Activated naive CD8-positive, alpha-beta T cell treated with anti-CD3 and anti-CD28 coated beads, Interleukin-2, amount 10 ng/mL, durations not matched to agents 7 days and 5 days (primary cell): ENCODE measurements around the gene AKAP6. TPM values are rescaled to one million over a fixed set of nuclear protein-coding genes. Genes with fewer than 3 reads are reported as not detected.

Experiments used
- ATAC-seq: fragments of 150-1000 bp; cut with Tn5 transposase; one replicate; pipeline ENCODE4 v1.10.0; 2021; ENCODE audit warnings: low read depth, moderate library complexity
- POLR2A ChIA-PET: fragments of 350-600 bp; sonication (Branson Sonifier 250); formaldehyde crosslinking; loops from one replicate; lab custom pipeline; 2021; ENCODE audit warnings: antibody characterized with exemption; lab: Charles Lee
- DNase-seq: peaks from one replicate; pipeline ENCODE4 v3.0.0; 2021
- H3K27ac Mint-ChIP-seq: one replicate; pipeline ENCODE4 v1.8.0; 2022; ENCODE audit warnings: mild to moderate bottlenecking, mixed read lengths
- H3K27me3 Mint-ChIP-seq: one replicate; pipeline ENCODE4 v1.8.0; 2022; ENCODE audit warnings: mild to moderate bottlenecking, moderate library complexity, mixed read lengths
- H3K36me3 Mint-ChIP-seq: one replicate; pipeline ENCODE4 v1.8.0; 2021; ENCODE audit warnings: mild to moderate bottlenecking, mixed read lengths
- H3K4me1 Mint-ChIP-seq: one replicate; pipeline ENCODE4 v1.8.0; 2021; ENCODE audit warnings: mixed read lengths
- H3K4me3 Mint-ChIP-seq: one replicate; pipeline ENCODE4 v1.8.0; 2022; ENCODE audit warnings: mild to moderate bottlenecking, moderate library complexity, mixed read lengths
- H3K9me3 Mint-ChIP-seq: one replicate; pipeline ENCODE4 v1.8.0; 2021; ENCODE audit warnings: mixed read lengths
- total RNA-seq, 2 experiments: library from RNA; stranded (reverse); gene quantifications; one replicate each; pipeline ENCODE4 v1.2.3, GENCODE V29; 2021

AKAP6 gene
- total RNA-seq, 2 experiments from 2014 or later, result 1.00 to 1.8 TPM

DNA sequence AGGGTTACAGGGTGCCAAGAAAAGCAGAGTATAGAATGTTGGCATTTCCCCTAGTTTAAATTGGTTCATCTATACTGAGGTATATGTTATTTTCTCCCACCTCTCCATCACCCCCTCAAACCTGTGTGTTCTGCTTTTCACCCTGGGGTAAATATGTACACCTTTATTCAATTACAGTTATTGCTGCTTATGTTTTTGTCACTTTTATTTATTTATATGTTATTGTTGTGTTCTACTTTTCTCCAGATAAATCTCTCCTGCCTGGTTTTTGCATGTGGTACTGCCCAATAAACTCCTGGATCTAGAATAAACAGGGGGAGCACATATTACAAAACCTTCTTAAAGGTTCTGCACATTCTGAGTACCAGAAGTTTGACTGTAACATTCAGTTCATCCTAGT lies 487.5 kb downstream of the AKAP6 start:
- POLR2A ChIA-PET, result no interaction called here
- Mint-ChIP-seq H3K27me3 (no peaks in the 10 kb centered on the region), H3K36me3 (no peaks in the 10 kb centered on the region), H3K4me3 (no peak overlapping the region), H3K4me1 (no peaks in the 10 kb centered on the region), H3K27ac (no peak overlapping the region), H3K9me3 (peaks cover 2% of the 10 kb centered on the region)
- no peak for ATAC-seq
- DNase-seq, result no peak

DNA sequence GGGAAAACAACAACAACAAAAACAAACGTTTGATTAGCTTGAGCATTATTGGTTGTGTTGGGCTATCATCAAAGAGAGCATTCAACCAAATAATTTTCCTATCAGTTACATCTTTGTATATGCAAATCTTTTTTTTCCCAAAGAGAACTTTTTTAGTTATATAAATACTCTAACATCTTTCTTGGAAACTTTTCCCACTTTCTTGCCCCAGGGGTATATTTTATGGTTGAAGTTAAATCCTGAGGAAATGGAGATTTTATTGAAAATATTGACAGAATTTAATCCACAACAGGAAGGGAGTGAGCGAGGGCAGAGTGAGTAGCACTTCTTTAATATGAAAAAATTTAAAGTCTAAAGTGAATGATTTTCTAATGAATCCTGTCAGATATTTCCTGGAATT lies 488.7 kb downstream of the AKAP6 start:
- H3K4me1 Mint-ChIP-seq, result no peaks in the 10 kb centered on the region
- DNase-seq, result no peak
- H3K27ac Mint-ChIP-seq, result no peak overlapping the region
- H3K9me3 Mint-ChIP-seq, result peaks cover 3% of the 10 kb centered on the region
- no peak for ATAC-seq
- H3K4me3 Mint-ChIP-seq, result no peak overlapping the region
- POLR2A ChIA-PET, result no interaction called here
- H3K36me3 Mint-ChIP-seq, result no peaks in the 10 kb centered on the region
- H3K27me3 Mint-ChIP-seq, result no peaks in the 10 kb centered on the region

DNA sequence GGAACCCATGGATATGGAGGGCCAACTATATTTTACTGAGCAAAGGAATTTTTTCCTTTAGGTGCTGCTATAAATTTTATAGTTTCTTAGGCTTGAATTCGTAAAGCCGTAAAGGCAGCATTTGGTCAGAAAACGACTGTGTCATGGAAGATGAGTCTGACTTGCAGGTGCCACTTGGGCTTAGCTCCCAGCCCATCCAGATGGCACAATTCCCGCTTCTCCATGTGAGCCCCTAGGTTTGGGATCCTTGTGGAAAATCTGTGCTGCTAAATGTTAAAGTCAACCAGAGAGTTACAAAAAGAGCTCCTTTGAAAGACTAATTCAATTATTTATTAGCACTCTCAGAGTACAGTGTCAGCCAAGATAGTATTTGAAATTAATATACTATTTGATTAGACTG lies 489.5 kb downstream of the AKAP6 start:
- no peaks in the 10 kb centered on the region for H3K27me3 Mint-ChIP-seq

DNA sequence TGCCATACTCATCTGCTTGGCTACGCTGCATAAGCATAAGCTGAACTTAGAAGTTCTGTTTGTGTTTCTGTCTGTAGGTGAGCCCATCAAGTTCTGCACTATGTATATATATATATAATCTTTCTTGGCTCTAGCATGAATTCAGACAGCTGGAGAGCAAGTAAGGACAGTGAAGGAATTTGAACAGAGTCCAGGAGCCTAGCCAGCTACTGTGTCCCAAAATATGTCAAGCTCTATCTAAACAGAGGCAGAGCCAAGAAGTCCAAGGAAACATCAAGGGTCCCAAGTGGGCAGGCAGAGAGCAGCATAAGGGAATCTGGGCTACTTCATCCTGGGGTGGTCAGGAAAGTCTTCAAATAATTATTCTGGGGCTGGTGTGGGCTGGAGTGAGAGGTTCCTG lies 491.1 kb downstream of the AKAP6 start:
- peaks cover 3% of the 10 kb centered on the region for H3K9me3 Mint-ChIP-seq
- H3K4me1 Mint-ChIP-seq, result no peaks in the 10 kb centered on the region
- no peak overlapping the region for H3K4me3 Mint-ChIP-seq
- no peak overlapping the region for H3K27ac Mint-ChIP-seq
- no peaks in the 10 kb centered on the region for H3K27me3 Mint-ChIP-seq
- POLR2A ChIA-PET, result no interaction called here
- no peaks in the 10 kb centered on the region for H3K36me3 Mint-ChIP-seq
- no peak for ATAC-seq
- DNase-seq, result no peak

More for the DNA sequence above, 489.5 kb downstream of the AKAP6 start:
- POLR2A ChIA-PET, result no interaction called here
- Mint-ChIP-seq H3K9me3 (peaks cover 3% of the 10 kb centered on the region), H3K4me3 (no peak overlapping the region), H3K27ac (no peak overlapping the region), H3K4me1 (no peaks in the 10 kb centered on the region), H3K36me3 (no peaks in the 10 kb centered on the region)
- no peak for DNase-seq
- no peak for ATAC-seq

DNA sequence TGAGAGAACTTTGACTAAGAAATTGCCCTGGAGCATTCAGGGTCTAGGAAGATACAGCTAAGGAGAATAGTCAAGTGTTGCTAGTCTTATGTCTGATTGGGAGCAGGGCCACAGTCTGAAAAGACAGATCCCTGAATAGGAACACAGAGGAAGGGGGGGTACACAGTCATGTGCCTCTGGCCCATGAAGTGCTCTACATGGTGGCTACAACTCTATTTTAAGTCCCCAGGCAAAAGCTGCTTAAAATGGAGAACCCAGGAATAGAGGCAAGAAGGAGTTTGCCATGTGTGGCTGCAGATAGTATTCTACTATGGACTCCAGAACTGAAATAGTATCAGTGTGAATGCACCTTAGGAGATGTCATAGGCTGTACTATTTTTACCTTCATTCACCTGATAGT lies 491.6 kb downstream of the AKAP6 start:
- H3K4me3 Mint-ChIP-seq, result no peak overlapping the region
- POLR2A ChIA-PET, result no interaction called here
- no peaks in the 10 kb centered on the region for H3K36me3 Mint-ChIP-seq
- no peak for DNase-seq
- H3K4me1 Mint-ChIP-seq, result no peaks in the 10 kb centered on the region
- H3K27ac Mint-ChIP-seq, result no peak overlapping the region
- ATAC-seq, result no peak
- H3K27me3 Mint-ChIP-seq, result no peaks in the 10 kb centered on the region
- peaks cover 3% of the 10 kb centered on the region for H3K9me3 Mint-ChIP-seq

DNA sequence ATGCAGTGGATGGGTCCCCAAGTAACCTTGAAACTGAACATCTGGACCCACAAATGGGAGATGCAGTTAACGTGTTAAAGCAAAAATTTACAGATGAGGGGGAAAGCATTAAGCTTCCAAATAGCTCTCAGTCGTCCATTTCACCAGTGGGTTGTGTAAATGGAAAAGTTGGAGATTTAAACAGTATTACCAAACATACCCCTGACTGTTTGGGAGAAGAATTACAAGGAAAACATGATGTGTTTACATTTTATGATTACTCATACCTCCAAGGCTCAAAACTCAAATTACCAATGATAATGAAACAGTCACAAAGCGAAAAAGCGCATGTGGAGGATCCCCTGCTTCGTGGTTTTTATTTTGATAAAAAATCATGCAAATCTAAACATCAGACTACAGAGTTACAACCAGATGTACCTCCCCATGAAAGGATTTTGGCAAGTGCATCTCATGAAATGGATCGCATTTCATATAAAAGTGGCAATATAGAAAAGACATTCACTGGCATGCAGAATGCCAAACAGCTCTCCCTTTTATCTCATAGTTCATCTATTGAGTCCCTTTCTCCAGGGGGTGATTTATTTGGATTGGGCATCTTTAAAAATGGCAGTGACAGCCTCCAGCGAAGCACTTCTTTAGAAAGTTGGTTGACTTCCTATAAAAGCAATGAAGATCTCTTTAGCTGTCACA lies 493.0 kb downstream of the AKAP6 start:
- ATAC-seq (no peak), DNase-seq (no peak)
- POLR2A ChIA-PET, result no interaction called here
- Mint-ChIP-seq H3K4me1 (no peaks in the 10 kb centered on the region), H3K36me3 (no peaks in the 10 kb centered on the region), H3K27ac (no peak overlapping the region), H3K9me3 (peaks cover 3% of the 10 kb centered on the region), H3K27me3 (no peaks in the 10 kb centered on the region), H3K4me3 (no peak overlapping the region)

DNA sequence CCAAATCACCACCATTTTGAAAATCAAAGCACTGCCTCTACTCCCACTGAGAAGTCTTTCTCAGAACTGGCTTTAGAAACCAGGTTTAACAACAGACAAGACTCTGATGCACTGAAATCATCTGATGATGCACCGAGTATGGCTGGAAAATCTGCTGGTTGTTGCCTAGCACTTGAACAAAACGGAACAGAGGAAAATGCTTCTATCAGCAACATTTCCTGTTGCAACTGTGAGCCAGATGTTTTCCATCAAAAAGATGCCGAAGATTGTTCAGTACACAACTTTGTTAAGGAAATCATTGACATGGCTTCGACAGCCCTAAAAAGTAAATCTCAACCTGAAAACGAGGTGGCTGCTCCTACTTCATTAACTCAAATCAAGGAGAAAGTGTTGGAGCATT lies 494.6 kb downstream of the AKAP6 start:
- Mint-ChIP-seq H3K27ac (no peak overlapping the region), H3K27me3 (no peaks in the 10 kb centered on the region), H3K36me3 (no peaks in the 10 kb centered on the region), H3K4me3 (no peak overlapping the region), H3K9me3 (peaks cover 3% of the 10 kb centered on the region), H3K4me1 (no peaks in the 10 kb centered on the region)
- POLR2A ChIA-PET, result no interaction called here
- no peak for ATAC-seq
- no peak for DNase-seq

DNA sequence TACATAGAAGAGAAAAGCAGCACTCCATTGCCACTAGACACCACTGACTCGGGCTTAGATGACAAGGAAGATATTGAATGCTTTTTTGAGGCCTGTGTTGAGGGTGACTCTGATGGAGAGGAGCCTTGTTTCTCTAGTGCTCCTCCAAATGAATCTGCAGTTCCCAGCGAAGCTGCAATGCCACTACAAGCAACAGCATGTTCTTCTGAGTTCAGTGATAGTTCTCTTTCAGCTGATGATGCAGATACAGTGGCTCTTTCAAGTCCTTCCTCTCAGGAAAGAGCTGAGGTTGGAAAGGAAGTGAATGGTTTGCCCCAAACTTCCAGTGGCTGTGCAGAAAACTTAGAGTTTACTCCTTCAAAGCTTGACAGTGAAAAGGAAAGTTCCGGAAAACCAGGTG lies 495.1 kb downstream of the AKAP6 start:
- Mint-ChIP-seq H3K4me3 (no peak overlapping the region), H3K4me1 (no peaks in the 10 kb centered on the region), H3K36me3 (no peaks in the 10 kb centered on the region), H3K27me3 (no peaks in the 10 kb centered on the region), H3K9me3 (peaks cover 3% of the 10 kb centered on the region), H3K27ac (no peak overlapping the region)
- POLR2A ChIA-PET, result no interaction called here
- ATAC-seq (no peak), DNase-seq (no peak)

DNA sequence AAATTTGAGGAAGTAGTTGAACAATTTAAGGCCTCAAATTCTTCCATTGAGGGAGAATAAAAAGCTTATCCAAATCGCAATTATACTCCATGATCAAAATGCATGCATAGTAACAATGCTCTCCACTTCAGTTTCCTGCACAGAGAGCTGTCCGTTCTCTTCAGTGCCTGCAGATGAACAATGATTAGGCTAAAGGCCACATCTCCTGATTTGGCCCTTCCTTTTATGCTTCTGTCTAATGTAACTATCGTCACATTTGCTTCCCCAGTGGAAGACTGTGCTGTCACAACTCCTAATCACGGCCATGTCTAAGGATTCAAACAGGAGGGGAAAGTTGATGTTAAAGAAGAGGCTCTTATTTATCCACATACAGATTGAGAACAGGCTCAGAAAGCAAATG lies 496.0 kb downstream of the AKAP6 start:
- ATAC-seq (no peak), DNase-seq (no peak)
- Mint-ChIP-seq H3K27me3 (no peaks in the 10 kb centered on the region), H3K9me3 (peaks cover 3% of the 10 kb centered on the region), H3K27ac (no peak overlapping the region), H3K4me1 (no peaks in the 10 kb centered on the region), H3K36me3 (no peaks in the 10 kb centered on the region), H3K4me3 (no peak overlapping the region)
- POLR2A ChIA-PET, result no interaction called here

DNA sequence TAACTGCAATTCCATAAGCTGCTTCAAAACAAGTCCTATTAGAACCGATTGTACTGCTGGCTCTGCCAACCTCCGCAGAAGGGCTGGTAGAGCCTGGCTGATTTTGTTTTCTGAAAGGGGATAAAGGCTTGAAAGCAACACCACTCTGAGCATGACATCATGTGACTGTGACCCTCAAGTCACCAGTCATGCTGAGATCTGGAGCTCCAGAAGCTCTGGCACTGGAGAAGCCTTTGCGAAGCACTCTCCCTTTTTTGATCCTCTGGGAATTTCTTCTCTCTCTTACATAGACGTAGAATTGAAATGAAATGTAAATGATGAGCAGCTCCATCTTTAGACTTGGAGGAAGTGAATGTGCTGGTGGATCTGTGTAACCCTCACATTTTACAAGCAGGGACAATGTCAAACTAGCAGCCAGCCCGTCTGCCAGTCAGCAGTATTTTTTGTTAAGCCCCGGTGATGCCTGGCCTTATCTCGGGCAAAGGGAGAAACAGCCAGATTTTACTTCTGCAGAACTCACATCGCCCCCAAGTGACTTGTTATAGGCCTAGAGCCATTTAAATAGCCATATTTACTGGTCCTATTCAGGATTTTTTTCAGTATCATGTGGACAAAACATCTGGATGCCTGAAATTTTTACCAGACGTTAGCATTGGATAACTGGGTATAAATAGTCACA lies 497.4 kb downstream of the AKAP6 start:
- POLR2A ChIA-PET, result no interaction called here
- Mint-ChIP-seq H3K27me3 (no peaks in the 10 kb centered on the region), H3K4me1 (no peaks in the 10 kb centered on the region)

DNA sequence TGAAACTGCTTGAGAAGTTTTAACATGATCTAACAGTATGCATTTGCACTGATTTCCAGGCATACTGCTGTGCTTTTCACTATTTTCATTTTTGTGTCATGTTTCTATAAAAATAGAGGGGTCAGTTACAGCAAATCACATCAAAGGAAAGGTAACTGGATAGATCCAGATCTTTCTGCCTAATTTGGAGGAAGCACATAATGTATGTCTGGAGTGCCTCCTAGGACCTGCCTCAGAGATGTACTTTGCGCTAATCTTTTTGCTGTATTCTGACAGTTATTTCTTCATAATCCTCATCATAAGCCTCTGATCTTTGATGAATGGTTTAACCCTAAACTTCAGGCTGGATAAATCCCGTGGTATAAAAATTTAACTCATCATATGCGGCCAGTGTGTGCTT lies 498.4 kb downstream of the AKAP6 start:
- Mint-ChIP-seq H3K4me3 (no peak overlapping the region), H3K4me1 (no peaks in the 10 kb centered on the region), H3K9me3 (no peaks in the 10 kb centered on the region), H3K36me3 (no peaks in the 10 kb centered on the region), H3K27ac (no peak overlapping the region), H3K27me3 (no peaks in the 10 kb centered on the region)
- no peak for ATAC-seq
- POLR2A ChIA-PET, result no interaction called here
- DNase-seq, result no peak

More for the DNA sequence above, 497.4 kb downstream of the AKAP6 start:
- Mint-ChIP-seq H3K9me3 (peaks cover 1% of the 10 kb centered on the region), H3K27ac (no peak overlapping the region), H3K36me3 (no peaks in the 10 kb centered on the region), H3K4me3 (no peak overlapping the region)
- ATAC-seq (no peak), DNase-seq (no peak)

DNA sequence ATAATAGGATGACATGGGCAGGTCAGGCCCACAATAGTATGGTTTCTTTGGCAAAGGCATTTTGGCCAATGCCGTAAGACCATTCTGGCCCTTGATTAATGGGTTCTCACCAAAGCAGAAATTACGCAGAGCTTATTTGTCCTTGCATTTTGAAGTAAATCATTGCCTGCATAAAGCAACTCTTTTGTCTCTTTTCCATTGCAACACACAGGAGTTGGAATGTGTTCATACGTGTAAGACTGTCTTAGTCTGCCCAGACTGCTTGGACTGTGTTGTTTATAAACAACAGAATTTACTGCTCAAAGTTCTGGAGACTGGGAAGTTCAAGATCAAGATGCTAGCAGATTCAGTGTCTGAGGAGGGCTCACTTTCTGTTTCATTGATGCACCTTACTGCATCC lies 506.8 kb downstream of the AKAP6 start:
- Mint-ChIP-seq H3K4me3 (no peak overlapping the region), H3K27ac (no peak overlapping the region), H3K36me3 (no peaks in the 10 kb centered on the region), H3K9me3 (peaks cover 2% of the 10 kb centered on the region), H3K27me3 (no peaks in the 10 kb centered on the region), H3K4me1 (no peaks in the 10 kb centered on the region)
- DNase-seq, result no peak
- POLR2A ChIA-PET, result no interaction called here
- no peak for ATAC-seq

DNA sequence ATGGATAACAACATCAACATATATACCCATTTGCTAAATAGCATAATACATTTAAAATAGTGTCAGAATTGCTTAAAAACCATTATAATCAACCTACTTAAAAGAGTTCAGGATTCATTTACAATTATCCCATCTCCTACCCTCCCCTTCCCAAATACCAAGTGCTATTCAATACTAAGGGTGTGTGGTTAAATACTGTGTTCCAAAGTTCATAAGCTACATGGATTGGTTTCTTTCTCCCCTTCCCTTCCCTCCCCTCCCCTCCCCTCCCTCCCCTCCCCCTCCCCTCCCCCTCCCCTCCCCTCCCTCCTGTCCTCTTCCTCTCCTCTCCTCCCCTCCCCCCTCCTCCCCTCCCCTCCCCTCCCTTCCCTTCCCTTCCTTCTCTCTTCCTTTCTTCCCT lies 512.6 kb downstream of the AKAP6 start:
- no peak for DNase-seq
- H3K27ac Mint-ChIP-seq, result no peak overlapping the region
- H3K36me3 Mint-ChIP-seq, result no peaks in the 10 kb centered on the region
- POLR2A ChIA-PET, result no interaction called here
- no peak for ATAC-seq
- H3K27me3 Mint-ChIP-seq, result no peaks in the 10 kb centered on the region
- no peak overlapping the region for H3K4me3 Mint-ChIP-seq
- H3K4me1 Mint-ChIP-seq, result no peaks in the 10 kb centered on the region
- H3K9me3 Mint-ChIP-seq, result peaks cover 2% of the 10 kb centered on the region

DNA sequence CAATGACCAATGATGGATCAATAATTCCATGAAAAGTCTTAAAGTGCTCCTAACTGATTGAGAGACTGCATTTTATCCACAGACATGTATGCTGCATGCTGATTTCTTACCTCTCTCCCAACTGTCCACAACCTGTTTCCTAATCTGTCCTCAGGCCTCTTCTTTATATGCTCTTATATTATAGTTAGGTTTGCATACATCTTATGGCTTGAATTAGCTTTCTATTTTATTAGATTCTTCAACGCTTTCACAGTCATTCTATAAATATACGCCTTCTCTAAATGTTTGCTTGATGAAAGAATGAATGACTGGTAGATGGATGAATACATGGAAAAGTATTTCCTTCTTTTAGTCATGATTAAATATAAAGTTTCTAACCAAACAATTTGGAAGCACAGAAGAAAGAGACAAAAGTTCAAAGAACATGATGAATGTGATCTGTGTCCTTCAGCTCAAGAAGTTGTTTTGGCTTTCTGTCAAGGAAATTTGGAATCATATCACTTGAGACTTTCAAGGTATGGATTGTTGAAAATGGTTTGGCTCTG lies 517.8 kb downstream of the AKAP6 start:
- H3K27ac Mint-ChIP-seq, result no peak overlapping the region
- no peaks in the 10 kb centered on the region for H3K27me3 Mint-ChIP-seq
- no peak overlapping the region for H3K4me3 Mint-ChIP-seq
- POLR2A ChIA-PET, result no interaction called here
- no peaks in the 10 kb centered on the region for H3K9me3 Mint-ChIP-seq
- no peak for DNase-seq
- no peaks in the 10 kb centered on the region for H3K36me3 Mint-ChIP-seq
- no peaks in the 10 kb centered on the region for H3K4me1 Mint-ChIP-seq
- no peak for ATAC-seq
